GM11168 (cell line): ENCODE data around the gene STIM1.
"Not testable (repeated sequence)": the region's sequence is repeated elsewhere in the genome, so short reads cannot be mapped to it uniquely, and the experiment has no call there.

Experiments used
- in situ Hi-C: fragments of 300-500 bp; cut with MboI; formaldehyde crosslinking; loops from one replicate; pipeline ENCODE4 v1.12.0; 2022; ENCODE audit warnings: low sequenced_read_pairs; ENCODE audit not compliant: unreplicated experiment

STIM1 gene

DNA sequence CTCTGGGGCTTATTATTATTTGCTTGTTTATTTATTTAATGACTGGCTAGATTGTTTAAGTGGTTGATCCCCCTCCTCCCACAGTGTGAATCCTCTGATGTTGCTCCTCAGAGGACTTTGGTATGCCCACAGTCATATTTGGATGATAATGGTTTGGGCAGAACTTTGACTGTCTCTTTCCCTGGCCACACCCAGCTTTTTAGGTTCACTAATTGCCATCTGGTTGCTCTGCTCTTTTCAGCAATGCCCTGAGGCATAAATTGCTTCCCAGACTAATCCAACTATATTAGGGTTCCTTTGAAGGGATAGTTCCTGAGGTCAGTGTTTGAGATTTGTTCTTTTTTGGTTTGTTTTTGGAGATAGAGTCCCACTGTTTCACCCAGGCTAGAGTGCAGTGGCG, 139.8 kb downstream of the STIM1 start:
- in situ Hi-C loops = no loop called here

DNA sequence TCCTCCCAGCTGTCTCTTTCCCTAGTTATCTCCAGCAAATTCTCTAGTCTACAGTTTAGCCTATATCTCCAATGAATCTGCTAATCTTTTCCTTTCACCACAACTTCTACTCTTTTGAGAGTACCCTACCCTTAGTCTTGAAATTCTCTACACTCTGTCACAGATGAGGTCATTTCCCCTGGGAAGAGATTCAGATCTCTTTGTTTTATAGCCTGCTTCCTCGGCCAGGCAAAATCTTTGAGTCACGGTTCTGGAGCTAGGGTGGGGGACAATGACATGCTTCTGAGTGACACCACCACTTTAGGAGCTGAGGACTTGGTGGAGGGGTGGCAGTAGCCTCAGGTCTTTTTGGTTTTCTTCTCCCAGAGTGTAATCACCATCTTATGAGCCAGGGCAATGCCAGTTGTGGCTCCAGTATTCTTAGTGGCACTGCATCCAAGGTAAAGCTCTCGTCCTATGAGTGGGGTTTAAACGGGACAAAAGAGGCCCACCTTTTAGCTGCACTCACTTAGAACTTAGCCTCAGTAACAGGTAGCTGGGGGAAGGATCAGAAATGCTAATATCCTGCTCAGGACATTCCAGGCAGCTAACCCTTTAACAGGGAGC, 140.6 kb downstream of the STIM1 start:
- in situ Hi-C loops = no loop called here

DNA sequence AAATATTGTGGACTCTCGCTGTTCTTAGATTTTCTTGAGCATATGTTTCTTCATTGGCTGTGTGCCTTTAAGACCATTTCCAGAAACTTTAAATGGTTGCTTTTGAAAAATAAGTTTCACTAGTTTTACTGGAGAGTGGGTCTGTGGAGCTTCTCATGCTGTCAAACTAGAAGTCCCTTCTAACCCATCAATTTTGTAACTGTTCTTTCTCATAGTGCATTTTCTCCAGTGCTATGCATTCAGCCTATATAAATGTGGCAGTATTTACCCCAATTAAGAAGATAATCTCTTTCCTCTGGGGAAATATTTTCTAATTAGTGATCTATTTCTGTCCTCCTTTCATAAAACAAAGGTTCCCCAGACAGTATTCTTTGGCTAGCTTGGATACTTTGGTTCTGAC, 141.2 kb downstream of the STIM1 start:
- in situ Hi-C loops = no loop called here

DNA sequence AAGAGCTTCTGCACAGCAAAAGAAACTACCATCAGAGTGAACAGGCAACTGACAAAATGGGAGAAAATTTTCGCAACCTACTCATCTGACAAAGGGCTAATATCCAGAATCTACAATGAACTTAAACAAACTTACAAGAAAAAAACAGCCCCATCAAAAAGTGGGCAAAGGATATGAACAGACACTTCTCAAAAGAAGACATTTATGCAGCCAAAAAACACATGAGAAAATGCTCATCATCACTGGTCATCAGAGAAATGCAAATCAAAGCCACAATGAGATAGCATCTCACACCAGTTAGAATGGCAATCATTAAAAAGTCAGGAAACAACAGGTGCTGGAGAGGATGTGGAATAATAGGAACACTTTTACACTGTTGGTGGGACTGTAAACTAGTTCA, 149.3 kb downstream of the STIM1 start:
- in situ Hi-C loops = not testable (repeated sequence)

DNA sequence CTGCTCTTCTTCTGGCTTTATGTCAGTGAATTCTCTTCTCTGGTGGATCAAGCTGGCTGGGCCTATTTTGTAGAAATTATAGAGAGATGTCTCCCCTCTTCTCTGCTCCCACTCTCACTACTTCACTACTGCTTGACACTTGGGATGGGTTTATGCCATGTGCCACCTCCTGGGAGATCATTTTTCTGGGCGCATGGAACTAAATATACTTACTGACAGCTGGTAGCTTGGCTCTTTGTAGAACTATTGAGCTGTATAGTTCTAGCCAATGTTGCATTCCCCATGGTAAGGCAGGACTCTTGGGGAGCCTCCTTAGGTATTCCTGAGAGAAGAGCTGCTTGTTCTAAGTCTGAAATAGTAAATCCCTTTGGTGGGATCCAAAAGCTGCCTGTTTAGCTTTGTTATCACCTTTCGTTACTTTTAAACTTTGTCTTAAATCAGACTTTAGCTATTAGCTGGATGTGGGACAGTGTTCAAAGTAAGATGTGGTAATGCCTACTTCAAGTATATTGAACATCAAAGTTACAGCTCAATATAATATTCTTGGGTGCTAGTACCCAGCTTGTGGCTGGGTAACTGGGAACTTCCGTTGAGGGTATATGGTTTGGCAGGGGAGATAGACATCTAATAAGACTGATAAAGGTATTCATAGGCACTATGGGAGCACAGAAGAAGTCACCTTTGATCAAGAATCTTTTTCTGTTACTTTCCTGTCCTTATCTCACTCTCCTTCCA, 151.6 kb downstream of the STIM1 start:
- in situ Hi-C loops = no loop called here

DNA sequence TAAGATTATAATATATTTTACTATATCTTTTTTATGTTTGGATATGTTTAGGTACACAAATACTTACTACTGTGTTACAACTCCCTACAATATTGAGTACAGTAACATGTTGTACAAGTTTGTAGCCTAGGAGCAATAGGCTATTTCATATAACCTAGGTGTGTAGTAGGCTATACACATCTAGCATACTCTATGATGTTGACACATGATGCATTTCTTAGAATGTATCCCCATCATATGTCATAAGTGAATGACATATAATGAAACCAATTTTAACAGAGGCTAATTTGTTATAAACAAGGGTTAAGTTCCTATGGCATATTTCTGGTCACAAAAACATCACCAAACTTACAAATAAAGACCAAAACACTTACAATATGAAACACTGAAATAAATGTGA, 152.7 kb downstream of the STIM1 start:
- in situ Hi-C loops = no loop called here

DNA sequence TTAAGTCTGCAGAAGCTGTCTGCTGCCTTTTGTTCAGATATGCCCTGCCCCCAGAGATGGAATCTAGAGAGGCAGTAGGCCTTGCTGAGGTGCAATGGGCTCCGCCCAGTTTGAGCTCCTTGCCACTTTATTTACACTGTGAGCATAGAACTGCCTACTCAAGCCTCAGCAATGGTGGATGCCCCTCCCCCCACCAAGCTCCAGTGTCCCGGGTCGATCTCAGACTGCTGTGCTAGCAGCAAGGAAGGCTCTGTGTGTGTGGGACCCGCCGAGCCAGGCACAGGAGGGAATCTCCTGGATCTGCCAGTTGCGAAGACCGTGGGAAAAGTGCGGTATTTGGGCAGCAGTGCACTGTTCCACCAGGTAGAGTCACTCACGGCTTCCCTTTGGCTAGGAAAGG, 161.1 kb downstream of the STIM1 start:
- in situ Hi-C loops = not testable (repeated sequence)

DNA sequence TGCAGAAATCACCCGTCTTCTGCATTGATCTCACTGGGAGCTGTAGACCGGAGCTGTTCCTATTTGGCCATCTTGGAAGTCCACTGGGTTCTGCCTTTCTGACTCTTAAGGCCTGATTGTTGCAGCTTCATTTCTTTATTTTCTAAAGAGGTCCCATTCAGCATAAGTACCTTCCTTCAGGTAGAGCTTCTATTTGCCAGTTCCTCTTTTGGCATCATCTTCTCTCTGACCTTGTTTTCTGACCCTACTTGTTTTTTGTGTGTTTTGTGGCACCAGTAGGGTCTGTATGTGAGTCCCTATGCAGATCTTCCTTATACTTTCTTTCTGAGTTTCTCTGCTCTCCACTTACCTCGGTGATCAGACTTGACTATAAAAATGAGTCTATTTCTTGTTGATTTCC, 161.7 kb downstream of the STIM1 start:
- in situ Hi-C loops = no loop called here

DNA sequence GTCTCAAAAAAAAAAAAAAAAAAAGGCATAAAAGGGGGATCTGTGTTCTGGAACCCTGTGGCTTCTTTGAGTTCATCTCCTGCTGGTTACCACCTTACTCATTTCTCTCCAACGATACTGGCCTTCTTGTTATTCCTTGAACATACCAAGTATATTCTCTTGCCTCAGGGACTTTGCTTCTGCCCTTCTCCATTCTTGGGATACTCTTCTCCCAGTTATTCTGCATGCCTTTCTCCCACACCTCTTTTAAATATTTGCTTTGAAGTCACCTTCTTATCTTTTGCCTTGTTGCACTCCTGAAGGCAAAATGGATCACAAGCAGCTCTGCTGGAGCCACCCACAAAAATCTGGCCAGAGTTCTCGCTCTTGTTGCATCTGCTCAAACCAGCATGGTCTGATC, 163.2 kb downstream of the STIM1 start:
- in situ Hi-C loops = no loop called here

DNA sequence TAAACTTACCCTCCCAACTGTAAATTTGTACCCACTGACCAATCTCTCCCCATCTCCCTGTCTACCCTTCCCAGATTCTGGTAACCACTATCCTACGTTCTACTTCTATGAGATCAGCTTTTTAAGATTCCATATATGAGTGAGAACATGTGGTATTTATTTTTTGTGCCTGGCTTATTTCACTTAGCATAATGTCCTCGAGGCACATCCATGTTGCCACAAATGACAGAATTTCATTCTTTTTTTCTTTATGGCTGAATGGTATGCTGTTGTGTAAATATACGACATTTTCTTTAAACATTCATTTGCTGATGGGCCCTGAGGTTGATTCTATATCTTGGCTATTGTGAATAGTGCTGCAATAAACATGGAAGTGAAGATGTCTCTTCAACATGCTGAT, 164.4 kb downstream of the STIM1 start:
- in situ Hi-C loops = no loop called here

DNA sequence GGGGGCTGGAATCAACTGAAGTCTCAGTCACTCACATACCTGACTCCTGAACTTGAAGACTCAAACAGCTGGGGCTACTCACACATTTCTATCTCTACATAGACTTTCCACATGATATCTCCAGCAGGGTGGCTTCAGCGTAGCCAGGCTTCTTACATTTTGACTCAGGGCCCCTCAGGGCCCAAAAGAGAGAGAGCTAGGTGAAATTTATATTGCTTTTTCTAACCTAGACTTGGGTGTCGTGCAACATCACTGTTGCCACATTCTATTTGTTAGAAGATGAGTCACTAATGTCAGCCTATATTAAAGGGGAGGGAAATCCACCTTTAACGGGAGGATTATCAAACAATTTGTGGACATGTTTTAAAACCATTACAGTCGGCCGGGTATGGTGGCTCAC, 167.2 kb downstream of the STIM1 start:
- in situ Hi-C loops = no loop called here

DNA sequence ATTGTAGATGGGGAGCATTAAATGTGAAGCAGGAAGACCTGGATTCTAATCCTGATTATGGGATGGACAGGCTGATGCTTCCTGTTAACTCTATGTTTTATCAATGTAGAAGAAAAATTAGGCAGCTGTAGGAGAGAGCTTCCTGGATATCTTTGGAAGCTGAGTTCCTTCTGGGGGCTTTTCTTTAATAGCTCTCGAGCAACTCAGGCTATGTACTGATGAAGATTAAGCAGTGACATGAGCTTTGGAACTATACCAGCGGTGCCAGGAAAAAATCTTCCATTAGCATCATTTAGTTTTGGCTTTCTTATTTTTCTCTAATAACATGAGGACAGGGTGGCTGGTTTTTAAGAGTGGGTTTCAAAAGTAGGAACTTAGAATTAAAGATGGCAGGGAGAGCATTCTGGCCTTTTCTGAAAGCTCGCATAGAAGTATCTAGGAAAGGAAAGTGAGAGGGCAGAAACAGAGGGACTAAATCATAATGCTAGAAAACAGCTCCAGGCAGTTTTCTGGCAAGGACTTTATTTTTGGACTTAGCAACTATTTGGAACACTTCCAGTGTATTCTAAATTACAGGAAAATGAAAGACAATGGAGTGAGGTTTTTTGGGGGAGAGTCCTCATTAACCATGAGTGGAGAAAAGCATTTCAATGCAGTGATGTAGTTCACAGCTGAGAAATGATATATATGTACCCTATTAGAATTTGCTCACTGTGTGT, 169.9 kb downstream of the STIM1 start:
- in situ Hi-C loops = no loop called here

DNA sequence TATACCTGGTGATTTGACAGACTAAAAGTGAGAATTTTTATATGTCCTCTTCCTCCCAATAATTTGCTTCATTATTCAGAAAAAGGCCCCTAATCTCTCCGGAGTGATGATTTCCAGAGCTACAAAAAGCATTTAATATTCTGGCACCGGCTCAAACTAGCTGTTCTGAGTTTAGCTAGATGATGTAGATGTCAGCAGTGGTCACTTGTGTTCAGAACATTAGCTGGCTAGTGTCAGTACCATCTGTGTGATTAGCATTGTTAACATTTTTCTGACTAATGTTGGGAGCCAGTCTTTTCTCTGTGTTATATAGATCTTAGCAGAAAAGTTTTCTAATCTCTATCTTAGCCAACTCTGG, 170.5 kb downstream of the STIM1 start:
- in situ Hi-C loops = no loop called here

DNA sequence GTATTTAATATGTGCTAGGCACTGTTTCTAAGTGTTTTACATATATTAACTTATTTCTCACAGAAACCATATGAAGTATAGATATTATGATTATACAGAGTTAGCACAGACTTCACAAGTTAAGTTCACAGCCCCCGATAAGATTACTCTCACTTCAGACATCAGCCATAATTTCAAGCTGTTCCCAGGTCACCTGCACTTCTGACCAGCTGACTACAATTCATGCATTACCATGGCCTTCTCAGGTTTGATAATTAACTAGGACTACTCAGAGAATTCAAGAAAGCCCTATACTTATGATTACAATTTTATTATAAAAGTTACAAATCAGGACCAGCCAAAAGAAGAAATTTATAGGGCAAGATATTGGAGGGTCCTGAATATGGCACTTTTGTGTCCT, 170.9 kb downstream of the STIM1 start:
- in situ Hi-C loops = no loop called here

DNA sequence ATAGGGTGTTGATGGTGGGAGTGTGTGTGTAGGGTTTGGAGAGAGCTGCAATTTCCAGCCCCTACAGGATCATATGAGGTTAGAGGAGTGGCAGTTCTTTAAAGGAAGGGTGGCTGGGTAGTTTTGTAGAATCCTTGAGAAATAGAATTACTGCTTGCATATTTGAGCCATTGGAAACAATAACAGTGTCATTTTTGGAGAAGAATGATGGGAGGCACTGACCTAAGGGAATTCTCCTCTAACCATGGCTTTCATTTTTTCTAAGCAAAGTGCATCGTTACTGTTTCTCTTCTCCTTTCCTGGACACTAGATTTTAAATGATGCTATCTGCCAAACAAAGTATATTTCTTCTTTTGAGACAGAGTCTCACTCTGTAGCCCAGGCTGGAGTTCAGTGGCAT, 172.3 kb downstream of the STIM1 start:
- in situ Hi-C loops = no loop called here

DNA sequence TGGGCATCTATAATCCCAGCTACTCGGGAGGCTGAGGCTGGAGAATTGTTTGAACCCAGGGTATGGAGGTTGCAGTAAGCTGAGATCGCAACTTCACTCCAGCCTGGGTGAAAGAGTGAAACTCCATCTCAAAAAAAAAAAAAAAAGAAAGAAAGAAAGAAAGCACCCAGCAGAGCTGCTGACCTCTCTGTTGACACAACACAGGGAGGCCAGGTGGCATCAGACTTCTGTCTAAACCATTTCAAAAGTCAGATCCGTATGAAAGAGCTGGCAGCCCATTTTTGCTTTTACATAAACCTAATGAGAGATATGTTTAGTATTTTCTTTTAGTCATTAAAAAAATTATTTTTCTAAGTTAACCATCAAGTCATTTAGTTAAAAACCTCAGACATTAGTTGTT, 174.7 kb downstream of the STIM1 start:
- in situ Hi-C loops = no loop called here

DNA sequence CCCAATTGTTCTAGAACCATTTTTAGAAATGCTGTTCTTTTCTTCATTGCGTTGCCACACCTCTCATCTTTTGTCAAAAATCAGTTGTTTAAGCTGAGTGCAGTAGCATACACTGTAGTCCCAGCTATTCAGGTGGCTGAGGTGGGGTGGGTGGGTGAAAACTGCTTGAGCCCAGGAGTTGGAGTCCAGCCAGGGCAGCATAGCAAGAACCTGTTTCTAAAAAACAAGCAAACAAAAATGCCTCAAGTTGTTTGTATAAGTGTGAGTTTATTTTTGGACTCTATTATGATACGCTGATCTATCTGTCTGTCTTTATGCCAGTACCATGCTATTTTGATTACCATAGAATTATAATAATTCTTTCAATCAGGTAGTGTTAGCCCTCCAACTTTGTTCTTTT, 176.6 kb downstream of the STIM1 start:
- in situ Hi-C loops = no loop called here

DNA sequence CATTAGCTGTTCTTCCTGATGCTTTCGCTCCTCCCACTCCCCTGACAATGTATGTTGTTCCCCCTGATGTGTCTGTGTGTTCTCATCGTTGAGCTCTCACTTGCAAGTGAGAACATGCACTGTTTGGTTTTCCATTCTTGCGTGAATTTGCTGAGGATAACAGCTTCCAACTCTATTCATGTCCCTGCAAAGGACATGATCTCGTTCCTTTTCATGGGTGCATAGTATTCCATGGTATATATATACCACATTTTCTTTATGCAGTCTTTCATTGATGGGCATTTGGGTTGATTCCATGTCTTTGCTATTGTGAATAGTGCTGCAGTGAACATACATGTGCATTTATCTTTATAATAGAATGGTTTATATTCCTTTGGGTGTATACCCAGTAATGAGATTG, 180.5 kb downstream of the STIM1 start:
- in situ Hi-C loops = no loop called here

DNA sequence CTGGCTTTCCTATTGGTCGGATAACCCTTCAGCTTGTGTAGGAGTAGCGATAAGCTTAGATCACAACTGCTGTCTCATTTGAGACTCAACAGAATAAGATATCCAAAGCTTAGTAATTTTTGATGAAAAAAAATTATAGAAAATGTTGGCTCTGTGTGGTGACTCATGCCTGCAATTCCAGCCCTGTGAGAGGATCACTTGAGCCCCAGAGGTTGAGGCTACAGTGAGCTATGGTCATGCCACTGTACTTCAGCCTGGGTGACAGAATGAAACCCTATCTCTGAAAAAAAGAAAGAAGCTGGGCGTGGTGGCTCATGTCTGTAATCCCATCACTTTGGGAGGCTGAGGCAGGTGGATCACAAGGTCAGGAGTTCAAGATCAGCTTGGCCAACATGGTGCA, 183.5 kb downstream of the STIM1 start:
- in situ Hi-C loops = no loop called here

DNA sequence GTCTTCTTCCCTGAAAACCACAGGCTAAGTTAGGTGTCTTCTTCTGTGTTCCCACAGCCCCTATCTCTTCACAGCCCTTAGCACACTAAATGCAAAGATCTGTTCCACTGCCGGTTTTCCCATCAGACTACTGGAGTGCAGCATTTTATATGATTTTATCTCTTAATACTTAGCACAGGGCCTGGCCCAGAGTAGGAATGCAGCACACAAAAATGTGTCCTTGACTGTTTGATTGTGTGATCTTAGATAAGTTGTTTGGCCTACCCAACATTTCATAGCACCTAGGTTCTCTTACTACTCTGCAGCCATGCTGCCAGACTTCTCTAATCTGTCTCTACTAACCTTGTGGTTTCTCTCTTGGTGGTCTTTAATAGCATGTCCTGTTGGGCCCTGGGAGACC, 185.0 kb downstream of the STIM1 start:
- in situ Hi-C loops = no loop called here

DNA sequence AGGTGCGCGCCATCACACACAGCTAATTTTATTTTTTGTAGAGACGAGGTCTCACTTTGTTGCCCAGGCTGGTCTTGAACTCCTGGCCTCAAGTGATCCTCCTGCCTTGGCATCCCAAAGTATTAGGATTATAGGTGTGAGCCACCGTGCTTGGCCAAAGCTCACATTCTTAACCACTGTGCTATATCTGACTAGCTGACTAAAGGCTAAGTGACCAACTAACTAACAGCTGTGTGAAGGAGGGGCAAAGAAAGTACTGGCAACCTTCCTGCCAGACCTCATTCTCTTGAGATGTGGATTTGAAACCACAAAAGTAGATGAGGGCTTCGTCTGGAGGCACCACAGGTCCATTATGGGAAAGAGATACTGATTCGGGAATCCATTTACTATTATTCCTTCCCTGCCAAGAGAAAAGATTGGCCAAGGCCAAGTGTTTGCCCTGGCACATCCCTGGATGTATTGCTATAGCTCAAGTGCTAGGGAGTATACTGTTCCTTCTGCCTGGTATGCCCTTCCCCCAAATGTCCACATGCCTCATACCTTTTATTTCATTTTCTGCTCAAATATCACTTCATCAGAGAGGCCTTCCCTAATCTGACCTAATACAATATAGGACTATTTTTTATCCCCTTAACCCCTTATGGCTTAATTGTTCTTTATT, 186.4 kb downstream of the STIM1 start:
- in situ Hi-C loops = no loop called here
